HG03342 (cell line): ENCODE data around the gene TMIGD2.

Source experiments
- ATAC-seq: cut with Tn5 transposase; IDR thresholded peaks from one replicate; pipeline ENCODE4 v1.9.1; 2021; ENCODE audit warnings: mild to moderate bottlenecking, moderate library complexity; ENCODE audit not compliant: unreplicated experiment

The TMIGD2 gene

DNA sequence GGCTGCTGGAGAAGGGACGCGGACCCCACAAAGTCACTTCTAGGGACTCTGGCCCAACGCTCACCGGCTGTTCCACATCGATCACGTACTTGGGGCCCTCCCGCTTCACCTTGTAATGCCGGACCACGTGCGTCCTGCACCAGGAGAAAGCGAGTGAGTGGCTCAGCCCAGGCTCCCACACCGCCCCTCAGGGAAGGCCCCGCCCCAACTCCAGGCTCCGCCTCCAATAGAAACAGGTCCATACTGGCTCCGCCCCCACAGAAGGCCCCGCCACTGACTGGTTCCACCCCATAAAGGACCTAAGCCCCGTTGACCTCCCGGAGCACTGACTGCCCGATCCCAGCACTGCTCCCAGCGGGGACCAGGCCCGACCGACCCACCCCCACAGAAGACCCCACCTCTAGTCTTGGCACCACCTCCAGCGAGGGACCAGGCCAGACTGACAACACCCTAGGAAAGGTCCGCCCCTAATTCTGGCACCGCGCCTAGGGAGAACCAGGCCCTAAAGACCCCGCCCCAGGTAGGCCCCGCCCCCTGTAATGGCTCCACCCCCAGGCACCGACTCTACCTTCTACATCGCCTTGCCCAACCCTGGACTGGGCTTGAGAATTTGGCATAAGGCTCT, 25.2 kb upstream of the TMIGD2 start:
- ATAC-seq: no peak

DNA sequence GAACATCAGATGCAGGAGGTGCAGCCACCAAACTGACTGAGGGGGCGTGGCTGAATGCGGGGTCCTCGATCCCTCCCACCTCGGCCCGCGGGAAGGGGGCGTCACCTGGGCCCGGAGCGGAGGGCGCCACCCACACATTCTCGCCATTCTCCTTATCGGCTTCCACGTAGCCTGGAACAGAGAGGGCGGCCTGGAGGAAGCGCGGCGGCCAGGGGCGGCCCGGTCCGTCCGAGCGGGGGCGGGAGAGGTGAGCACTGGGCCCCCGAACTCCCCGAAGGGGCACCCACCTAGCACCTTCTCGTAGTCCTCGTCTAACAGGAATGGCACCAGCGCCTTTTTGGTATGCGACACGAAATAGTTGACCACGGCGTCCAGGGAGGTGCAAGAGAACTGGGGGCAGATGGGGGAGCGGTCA, 24.7 kb upstream of the TMIGD2 start:
- ATAC-seq: no peak

DNA sequence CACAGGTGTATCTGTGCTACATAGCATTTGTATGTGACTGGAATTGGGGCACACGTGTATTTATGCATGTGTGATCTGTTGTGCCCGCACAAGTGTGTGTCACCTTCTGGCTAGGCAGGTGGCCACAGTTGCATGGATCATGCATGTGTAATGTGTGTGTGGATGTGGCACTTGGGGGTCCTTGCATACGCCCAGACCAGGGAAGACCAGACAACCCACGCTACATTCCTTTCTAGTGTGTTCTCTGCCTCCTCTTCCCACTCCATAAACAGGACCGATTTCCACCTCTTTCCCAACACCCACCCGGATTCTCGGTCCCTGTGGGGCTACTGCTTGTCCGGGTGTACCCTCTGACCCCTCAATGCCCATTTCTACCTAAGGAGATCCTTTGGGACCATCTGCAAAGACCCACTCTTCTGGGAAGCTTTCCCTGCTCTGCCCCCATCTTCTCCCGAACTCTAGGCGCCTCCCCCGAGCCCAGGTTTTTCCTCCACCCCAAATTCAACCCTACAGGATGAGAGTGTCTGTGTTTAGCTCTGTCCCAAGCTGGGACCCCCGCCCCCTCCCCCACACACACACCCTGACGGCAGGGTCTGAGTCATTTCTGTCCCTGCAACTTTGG, 24.1 kb upstream of the TMIGD2 start:
- no peak for ATAC-seq

- ATAC-seq: no peak
Observed at GRCh38 chr19:4324228-4324627, 22.0 kb upstream of the TMIGD2 start.

DNA sequence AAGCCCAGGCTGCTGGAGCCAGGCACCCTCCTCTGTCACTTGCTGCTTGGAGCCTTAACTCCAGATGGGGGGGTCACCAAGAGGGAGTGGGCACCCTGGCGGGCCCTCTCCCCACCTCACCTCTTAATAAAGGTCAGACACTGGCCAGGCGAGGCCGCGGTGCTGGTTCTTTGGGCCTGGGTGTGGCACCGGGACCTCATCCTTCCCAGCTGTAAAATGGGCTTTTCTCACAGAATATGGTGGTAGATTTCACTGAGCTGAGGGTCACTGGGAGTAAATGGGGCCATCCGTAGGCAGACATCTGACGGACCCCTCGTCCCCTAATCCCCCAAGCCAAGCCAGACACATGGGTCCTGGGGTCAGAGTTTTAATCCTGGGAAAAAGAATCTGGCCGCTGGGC, 21.5 kb upstream of the TMIGD2 start:
- no peak for ATAC-seq

- no peak for ATAC-seq
Observed at GRCh38 chr19:4322942-4323665, 20.9 kb upstream of the TMIGD2 start.

DNA sequence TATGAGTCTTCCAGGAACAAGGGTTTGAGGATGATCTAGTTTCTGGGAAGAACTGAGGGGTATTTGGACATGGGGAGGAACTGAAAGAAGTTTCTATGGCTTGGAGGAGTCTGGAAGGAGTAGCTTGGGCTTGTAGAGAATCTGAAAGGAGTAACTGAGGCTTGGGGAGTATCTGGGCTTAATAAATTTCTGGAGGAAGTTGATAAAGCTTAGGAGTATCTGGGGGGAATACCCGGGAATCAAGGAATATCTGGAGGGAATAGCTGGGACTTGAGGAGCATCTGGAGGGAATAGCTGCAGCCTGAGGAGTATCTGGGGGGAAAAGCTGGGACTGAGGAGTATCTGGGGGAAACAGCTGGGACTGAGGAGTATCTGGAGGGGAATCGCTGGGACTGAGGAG, 18.2 kb upstream of the TMIGD2 start:
- ATAC-seq: no peak

DNA sequence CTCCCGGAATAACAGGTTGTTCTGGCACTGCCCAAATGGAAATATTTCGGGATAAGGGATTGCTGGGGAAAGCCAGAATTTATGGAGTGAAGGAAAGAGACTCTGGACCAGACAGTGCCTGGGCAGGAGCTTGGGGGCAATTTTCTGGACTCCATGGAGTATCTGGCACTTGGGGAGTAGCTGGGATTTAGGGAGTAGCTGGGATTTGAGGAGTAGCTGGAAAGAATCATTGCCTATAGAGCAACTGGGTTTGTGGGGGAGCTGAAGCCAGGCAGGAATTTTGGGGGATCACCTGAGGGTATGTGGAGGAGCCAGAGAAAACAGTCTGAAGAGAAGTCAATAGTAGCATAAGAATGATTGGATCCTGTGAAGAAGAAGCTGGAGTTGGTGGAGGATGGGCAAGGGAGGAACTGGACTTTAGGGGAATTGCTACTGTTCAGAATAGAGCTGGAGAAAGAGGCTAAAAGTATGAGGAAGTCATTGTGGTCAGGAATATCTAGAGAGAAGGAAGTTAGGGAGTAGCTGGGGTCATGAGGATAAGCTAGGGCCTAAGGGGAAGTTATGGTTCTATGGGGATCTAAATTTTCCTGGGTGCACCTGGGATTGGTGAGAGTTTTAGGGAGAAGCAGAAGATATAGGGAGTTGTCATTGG, 17.0 kb upstream of the TMIGD2 start:
- no peak for ATAC-seq

GRCh38 chr19:4318460-4318859, 16.3 kb upstream of the TMIGD2 start:
- no peak for ATAC-seq

GRCh38 chr19:4316956-4317355, 14.8 kb upstream of the TMIGD2 start:
- ATAC-seq: no peak

GRCh38 chr19:4313847-4314490, 11.8 kb upstream of the TMIGD2 start:
- ATAC-seq: no peak

GRCh38 chr19:4310247-4311121, 8.3 kb upstream of the TMIGD2 start:
- ATAC-seq: no peak

GRCh38 chr19:4305659-4306058, 3.5 kb upstream of the TMIGD2 start:
- ATAC-seq: no peak

DNA sequence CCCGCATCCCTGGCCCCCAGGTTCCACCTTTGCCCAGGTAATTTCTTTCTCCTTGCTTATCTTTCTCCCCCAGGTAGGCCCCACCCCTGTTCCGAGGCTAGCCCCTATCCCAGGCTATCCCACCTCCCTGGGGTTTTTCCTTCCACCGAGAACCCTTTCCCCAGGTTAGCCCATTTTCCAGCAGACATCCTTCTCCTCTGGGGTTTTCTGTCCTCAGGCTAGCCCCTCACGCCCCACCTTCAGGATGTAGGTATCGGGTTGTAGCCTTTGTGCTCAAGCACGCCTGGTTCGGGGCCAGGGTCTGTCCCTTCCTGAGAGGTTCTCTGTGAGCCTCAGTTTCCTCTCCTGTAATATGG, 3.0 kb upstream of the TMIGD2 start:
- ATAC-seq: no peak

DNA sequence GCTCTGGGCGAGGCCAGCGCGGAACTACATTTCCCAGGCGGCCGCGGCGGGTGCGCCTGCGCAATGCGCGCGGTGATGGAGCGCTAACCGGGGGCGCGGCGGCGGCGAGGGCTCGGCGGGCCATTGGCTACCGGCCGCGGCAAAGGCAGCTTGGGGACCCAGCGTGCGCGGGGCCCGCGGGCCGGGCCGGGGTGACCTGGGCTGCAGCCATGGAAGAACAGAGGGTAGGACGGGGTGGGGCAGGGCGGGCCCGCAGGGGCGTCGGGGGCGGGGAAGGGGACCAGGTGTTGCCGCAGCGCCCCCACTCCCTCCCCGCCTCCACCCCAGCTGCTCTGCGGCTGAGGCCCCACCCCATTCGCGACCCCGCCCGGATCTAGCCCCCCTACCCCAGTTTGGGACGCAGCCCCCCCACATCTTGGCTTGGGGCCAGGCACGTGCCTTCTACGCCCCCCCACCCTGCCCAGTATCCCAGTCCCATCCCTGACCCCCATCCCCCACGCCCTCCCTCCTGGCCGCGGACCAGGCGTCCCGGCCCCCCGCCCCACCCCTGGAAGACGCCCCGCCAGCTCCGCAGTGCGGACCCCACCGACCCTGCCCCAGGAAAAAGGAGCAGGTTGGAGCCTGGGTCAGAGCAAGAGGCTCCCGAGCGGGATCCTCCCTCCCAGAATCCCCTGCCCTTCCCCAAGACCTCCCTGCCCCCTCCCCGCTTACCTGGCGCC, 2.5 kb upstream of the TMIGD2 start, which contains the start of gene FSD1:
Gene FSD1 (plus strand): TSS at position 61 of the 719 bp plus-strand sequence. CDS start 149 bp downstream, at position 210.
- no peak for ATAC-seq

GRCh38 chr19:4303819-4304537, 1.8 kb upstream of the TMIGD2 start:
- ATAC-seq: no peak

GRCh38 chr19:4301590-4302242, 473 bp downstream of the TMIGD2 start:
- ATAC-seq: no peak

DNA sequence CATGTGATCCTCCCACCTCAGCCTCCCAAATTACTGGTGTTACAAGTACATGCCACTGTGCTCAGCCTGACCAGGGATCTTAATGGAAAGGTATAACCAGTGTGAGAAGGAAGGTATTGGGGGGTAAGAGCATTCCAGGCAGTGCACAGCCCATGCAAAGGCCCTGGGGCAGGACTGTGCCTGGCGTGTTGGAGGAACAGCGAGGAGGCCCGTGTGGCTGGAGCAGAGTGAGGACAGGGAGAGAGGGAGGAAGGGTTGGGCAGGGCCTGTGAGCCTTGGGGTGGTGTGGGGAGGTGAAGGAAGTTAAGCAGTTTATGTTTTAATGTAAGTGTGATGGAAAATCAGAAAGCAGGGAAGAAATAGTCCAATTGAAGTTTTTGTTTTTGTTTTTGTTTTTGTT, 1.6 kb downstream of the TMIGD2 start:
- no peak for ATAC-seq
